ENCODE results near the gene NAP1L1.
A peak's percentile ranks its signal among the peaks of the same experiment; 100 is the strongest.

Gene NAP1L1

GRCh38 chr12:76084863-76085519 is 506 bp upstream of the NAP1L1 start:
- intact Hi-C loops (cut with DNase I) = loop anchor here (5.0 to 10.0 kb wide), 3 partner anchors 53 to 262 kb away; partner anchors contain the start of genes BBS10 and PHLDA1
- DNase-seq = peak in 8 of 10 donors; percentile 76 to 93 (median 80)

- intact Hi-C loops (cut with DNase I) = loop anchor here (5.0 to 10.0 kb wide), 2 partner anchors 51 to 71 kb away; partner anchors contain the start of gene PHLDA1
- DNase-seq = no peak
Observed at GRCh38 chr12:76083246-76083903, 1.1 kb downstream of the NAP1L1 start.

- intact Hi-C loops (cut with DNase I) = loop anchor here (5.0 to 10.0 kb wide), 2 partner anchors 50 to 73 kb away; partner anchors contain the start of gene PHLDA1
- no peak for DNase-seq
Observed at GRCh38 chr12:76081909-76082308, 2.6 kb downstream of the NAP1L1 start.

- intact Hi-C loops (cut with DNase I) = loop anchor here (5.0 to 10.0 kb wide), 2 partner anchors 49 to 74 kb away; partner anchors contain the start of gene PHLDA1
Observed at GRCh38 chr12:76080729-76081415, 3.6 kb downstream of the NAP1L1 start.

GRCh38 chr12:76080017-76080728 is 4.3 kb downstream of the NAP1L1 start:
- intact Hi-C loops (cut with DNase I) = loop anchor here (5.0 to 10.0 kb wide), 2 partner anchors 48 to 75 kb away; partner anchors contain the start of gene PHLDA1
- no peak for DNase-seq

More at GRCh38 chr12:76080729-76081415, 3.6 kb downstream of the NAP1L1 start:
- DNase-seq = no peak

GRCh38 chr12:76078748-76079147 is 5.7 kb downstream of the NAP1L1 start:
- no peak for DNase-seq
- intact Hi-C loops (cut with DNase I) = no loop called here

- intact Hi-C loops (cut with DNase I) = no loop called here
- no peak for DNase-seq
Observed at GRCh38 chr12:76075448-76075847, 9.0 kb downstream of the NAP1L1 start.

GRCh38 chr12:76074701-76075336 is 9.7 kb downstream of the NAP1L1 start:
- no peak for DNase-seq
- intact Hi-C loops (cut with DNase I) = no loop called here

GRCh38 chr12:76073561-76073960 is 10.9 kb downstream of the NAP1L1 start:
- intact Hi-C loops (cut with DNase I) = no loop called here
- DNase-seq = no peak

GRCh38 chr12:76072568-76072967 is 11.9 kb downstream of the NAP1L1 start:
- no peak for DNase-seq
- intact Hi-C loops (cut with DNase I) = no loop called here

GRCh38 chr12:76069339-76069738 is 15.1 kb downstream of the NAP1L1 start:
- intact Hi-C loops (cut with DNase I) = no loop called here
- DNase-seq = no peak

- intact Hi-C loops (cut with DNase I) = no loop called here
- DNase-seq = no peak
Observed at GRCh38 chr12:76065917-76066316, 18.6 kb downstream of the NAP1L1 start.

- no peak for DNase-seq
- intact Hi-C loops (cut with DNase I) = no loop called here
Observed at GRCh38 chr12:76064904-76065303, 19.6 kb downstream of the NAP1L1 start.

GRCh38 chr12:76060111-76060510 is 24.4 kb downstream of the NAP1L1 start:
- intact Hi-C loops (cut with DNase I) = no loop called here
- no peak for DNase-seq

GRCh38 chr12:76057326-76057725 is 27.2 kb downstream of the NAP1L1 start:
- peak in 8 of 10 donors; percentile 20 to 90 (median 58) for DNase-seq
- intact Hi-C loops (cut with DNase I) = no loop called here

- intact Hi-C loops (cut with DNase I) = no loop called here
- DNase-seq = no peak
Observed at GRCh38 chr12:76055393-76055792, 29.1 kb downstream of the NAP1L1 start.

- intact Hi-C loops (cut with DNase I) = no loop called here
Observed at GRCh38 chr12:76049575-76050251, 34.8 kb downstream of the NAP1L1 start.

GRCh38 chr12:76047742-76048141 is 36.7 kb downstream of the NAP1L1 start:
- intact Hi-C loops (cut with DNase I) = no loop called here
- DNase-seq = no peak

More at GRCh38 chr12:76049575-76050251, 34.8 kb downstream of the NAP1L1 start:
- DNase-seq = no peak

GRCh38 chr12:76047060-76047459 is 37.4 kb downstream of the NAP1L1 start:
- intact Hi-C loops (cut with DNase I) = no loop called here
- DNase-seq = no peak

All from posterior cingulate gyrus (tissue), 11 donors.